ENCODE data around the gene TESK1.
A peak's percentile ranks its signal among the peaks of the same experiment; 100 is the strongest.
"Not testable (repeated sequence)": the region's sequence is repeated elsewhere in the genome, so short reads cannot be mapped to it uniquely, and the experiment has no call there.

Gene TESK1

GRCh38 chr9:35616681-35617459 lies 11.8 kb downstream of the TESK1 start:
- DNase-seq = peak; percentile 88

- DNase-seq = no peak
These were observed 12.5 kb downstream of the TESK1 start for GRCh38 chr9:35617548-35617947.

GRCh38 chr9:35618325-35618727 lies 13.3 kb downstream of the TESK1 start, which contains the start of gene CD72:
Gene CD72 (minus strand): TSS chr9:35618413. CDS start chr9:35618303, 110 bp downstream.
- DNase-seq = no peak

- DNase-seq = peak; percentile 81
These were observed 14.1 kb downstream of the TESK1 start for GRCh38 chr9:35618854-35619799.

GRCh38 chr9:35619800-35620158 lies 14.7 kb downstream of the TESK1 start:
- no peak for DNase-seq

- DNase-seq = no peak
These were observed 22.5 kb downstream of the TESK1 start for GRCh38 chr9:35627575-35627974.

GRCh38 chr9:35628389-35628991 lies 23.4 kb downstream of the TESK1 start:
- no peak for DNase-seq

GRCh38 chr9:35629597-35629996 lies 24.5 kb downstream of the TESK1 start:
- no peak for DNase-seq

- no peak for DNase-seq
These were observed 30.7 kb downstream of the TESK1 start for GRCh38 chr9:35635730-35636129.

- DNase-seq = no peak
These were observed 31.2 kb downstream of the TESK1 start for GRCh38 chr9:35636135-35636876.

- not testable (repeated sequence) for DNase-seq
These were observed 31.8 kb downstream of the TESK1 start for GRCh38 chr9:35636877-35637246.

- DNase-seq = not testable (repeated sequence)
These were observed 32.4 kb downstream of the TESK1 start for GRCh38 chr9:35637427-35637955.

GRCh38 chr9:35638751-35639150 lies 33.7 kb downstream of the TESK1 start:
- not testable (repeated sequence) for DNase-seq

GRCh38 chr9:35639225-35639624 lies 34.2 kb downstream of the TESK1 start:
- DNase-seq = not testable (repeated sequence)

- DNase-seq = no peak
These were observed 34.6 kb downstream of the TESK1 start for GRCh38 chr9:35639631-35640030.

GRCh38 chr9:35640431-35640830 lies 35.4 kb downstream of the TESK1 start:
- DNase-seq = not testable (repeated sequence)

GRCh38 chr9:35641478-35641877 lies 36.4 kb downstream of the TESK1 start:
- DNase-seq = not testable (repeated sequence)

- DNase-seq = no peak
These were observed 38.0 kb downstream of the TESK1 start for GRCh38 chr9:35643046-35643445.

- DNase-seq = not testable (repeated sequence)
These were observed 40.7 kb downstream of the TESK1 start for GRCh38 chr9:35645736-35646135.

GRCh38 chr9:35646153-35646532 lies 41.1 kb downstream of the TESK1 start:
- DNase-seq = no peak

- DNase-seq = peak; percentile 97
These were observed 41.6 kb downstream of the TESK1 start for GRCh38 chr9:35646533-35647265.

Measured in activated CD8-positive, alpha-beta memory T cell treated with anti-CD3 and anti-CD28 coated beads for 24 hours (primary cell).